HepG2 (cell line): ENCODE measurements around the gene TMED5. TPM values are rescaled to one million over a fixed set of nuclear protein-coding genes. Genes with fewer than 3 reads are reported as not detected.
A peak's percentile ranks its signal among the peaks of the same experiment; 100 is the strongest.

Source experiments
- DMTF1 ChIP-seq: sonication (generic); formaldehyde crosslinking; IDR thresholded peaks from 2 replicates; pipeline ENCODE4 v1.4.0; 2020; ENCODE audit warnings: mild to moderate bottlenecking, missing genetic modification reagents
- ETV5 ChIP-seq: IDR thresholded peaks from 2 replicates; pipeline ENCODE4 v1.6.1; 2018; ENCODE audit warnings: missing biosample characterization, missing genetic modification reagents, inconsistent platforms, borderline replicate concordance
- MAZ ChIP-seq, 2 experiments: sonication (generic) in 1 of 2; formaldehyde crosslinking in 1 of 2; IDR thresholded peaks; 2 replicates each; pipeline versions ENCODE4 v1.5.0 to v1.6.1; 2012 to 2020; ENCODE audit warnings: low read depth in 2 of 2, mild to moderate bottlenecking in 2 of 2, borderline replicate concordance in 1 of 2, improper control_type of control experiment in 1 of 2, low read length in 1 of 2, missing genetic modification reagents in 1 of 2, moderate library complexity in 1 of 2
- NCOR1 ChIP-seq: fragments of 200-600 bp; sonication (generic); IDR thresholded peaks from 2 replicates; pipeline ENCODE4 v1.7.0; 2017; ENCODE audit warnings: antibody characterized with exemption, low read length, borderline replicate concordance
- NFYB ChIP-seq: sonication (generic); formaldehyde crosslinking; IDR thresholded peaks from 2 replicates; pipeline ENCODE4 v1.4.0; 2020; ENCODE audit warnings: missing genetic modification reagents
- POLR2G ChIP-seq: fragments of 200-400 bp; formaldehyde crosslinking; IDR thresholded peaks from 2 replicates; pipeline ENCODE4 v1.6.1; 2018; ENCODE audit warnings: mild to moderate bottlenecking, low read depth, low read length, moderate library complexity
- SALL2 ChIP-seq: sonication (generic); formaldehyde crosslinking; IDR thresholded peaks from 2 replicates; pipeline ENCODE4 v1.8.1; 2023; ENCODE audit warnings: mild to moderate bottlenecking, missing genetic modification reagents, inconsistent platforms
- TP53 ChIP-seq: sonication (generic); formaldehyde crosslinking; conservative IDR thresholded peaks from 2 replicates; pipeline ENCODE4 v1.4.0; 2020; ENCODE audit warnings: missing genetic modification reagents
- ZBTB8A ChIP-seq: sonication (generic); formaldehyde crosslinking; IDR thresholded peaks from 2 replicates; pipeline ENCODE4 v1.4.0; 2020; ENCODE audit warnings: mild to moderate bottlenecking, low read depth, missing genetic modification reagents, borderline replicate concordance
- ZNF260 ChIP-seq: sonication (generic); formaldehyde crosslinking; IDR thresholded peaks from 2 replicates; pipeline ENCODE4 v1.4.0; 2020; ENCODE audit warnings: missing genetic modification reagents, low read depth, mild to moderate bottlenecking, borderline replicate concordance
- ZNF281 ChIP-seq: sonication (generic); formaldehyde crosslinking; IDR thresholded peaks from 2 replicates; pipeline ENCODE4 v1.4.0; 2020; ENCODE audit warnings: missing genetic modification reagents, borderline replicate concordance
- ZNF33B ChIP-seq: sonication (generic); formaldehyde crosslinking; IDR thresholded peaks from 2 replicates; pipeline ENCODE4 v1.5.1; 2020; ENCODE audit warnings: mild to moderate bottlenecking, missing genetic modification reagents
- ZNF343 ChIP-seq: sonication (generic); formaldehyde crosslinking; IDR thresholded peaks from 2 replicates; pipeline ENCODE4 v1.4.0; 2020; ENCODE audit warnings: mild to moderate bottlenecking, missing genetic modification reagents
- ZXDC ChIP-seq: sonication (generic); formaldehyde crosslinking; IDR thresholded peaks from 2 replicates; pipeline ENCODE4 v1.5.0; 2020; ENCODE audit warnings: mild to moderate bottlenecking, missing genetic modification reagents
- polyA plus RNA-seq, 8 experiments: library from polyadenylated mRNA; depleted of rRNA in 3 of 8; stranded (reverse) in 7 of 8; unstranded in 1 of 8; fragments of >200 nt; fragmentation: Illumina TruSeq in 4 of 8; extraction: Trizol in 4 of 8; gene quantifications; 2 replicates each; pipeline versions ENCODE4 v1.2.1 to v1.2.3, GENCODE V29; 2011 to 2016; ENCODE audit warnings: low read depth in 4 of 8, missing spikeins in 1 of 8, mixed read lengths in 1 of 8; ENCODE audit not compliant: insufficient read depth in 1 of 8
- total RNA-seq, 5 experiments: library from RNA; depleted of rRNA; stranded (reverse); fragments of >200 nt; fragmentation: Illumina TruSeq; extraction: Trizol; gene quantifications; 2 replicates each; pipeline ENCODE4 v1.2.3, GENCODE V29; 2016; ENCODE audit warnings: low read depth in 1 of 5
- TF ChIP-seq, protein P1 (sequence below): sonication (generic); formaldehyde crosslinking; IDR thresholded peaks from 2 replicates; pipeline ENCODE4 v1.9.0; 2021; ENCODE audit warnings: missing genetic modification reagents, borderline replicate concordance

Gene TMED5
- total and polyA plus RNA-seq, 2 of the 13 experiments (the other 11 are each of a cell fraction or from before 2014, with no cell fraction given), result 58.1 to 99.0 TPM

DNA sequence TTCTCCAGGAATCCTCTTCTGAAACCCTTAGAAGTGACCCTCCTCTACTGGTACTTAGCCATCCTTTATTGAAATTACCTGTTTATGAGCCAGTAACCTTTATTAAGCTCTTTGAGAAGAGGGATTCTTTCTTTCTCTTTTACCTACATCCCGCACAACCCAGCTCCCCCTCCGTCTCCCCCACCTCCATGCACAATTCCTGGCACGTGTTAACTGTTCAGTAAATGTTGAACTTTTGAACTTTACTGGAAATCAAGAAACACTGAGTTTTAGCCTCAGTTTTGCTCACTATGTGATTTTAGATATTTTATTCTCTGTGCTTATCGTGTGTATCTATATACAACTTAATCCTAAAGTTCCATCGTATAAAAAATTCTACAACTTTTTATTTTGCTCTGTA is 1.8 kb downstream of the TMED5 start (continued):
- TF ChIP-seq ZNF281, result no peak
- TF ChIP-seq ZNF33B (CRISPR knock-in tag), result no peak
- no peak for TF ChIP-seq DMTF1 (CRISPR knock-in tag)
- TF ChIP-seq POLR2G, result no peak
- TF ChIP-seq, protein P1, sequence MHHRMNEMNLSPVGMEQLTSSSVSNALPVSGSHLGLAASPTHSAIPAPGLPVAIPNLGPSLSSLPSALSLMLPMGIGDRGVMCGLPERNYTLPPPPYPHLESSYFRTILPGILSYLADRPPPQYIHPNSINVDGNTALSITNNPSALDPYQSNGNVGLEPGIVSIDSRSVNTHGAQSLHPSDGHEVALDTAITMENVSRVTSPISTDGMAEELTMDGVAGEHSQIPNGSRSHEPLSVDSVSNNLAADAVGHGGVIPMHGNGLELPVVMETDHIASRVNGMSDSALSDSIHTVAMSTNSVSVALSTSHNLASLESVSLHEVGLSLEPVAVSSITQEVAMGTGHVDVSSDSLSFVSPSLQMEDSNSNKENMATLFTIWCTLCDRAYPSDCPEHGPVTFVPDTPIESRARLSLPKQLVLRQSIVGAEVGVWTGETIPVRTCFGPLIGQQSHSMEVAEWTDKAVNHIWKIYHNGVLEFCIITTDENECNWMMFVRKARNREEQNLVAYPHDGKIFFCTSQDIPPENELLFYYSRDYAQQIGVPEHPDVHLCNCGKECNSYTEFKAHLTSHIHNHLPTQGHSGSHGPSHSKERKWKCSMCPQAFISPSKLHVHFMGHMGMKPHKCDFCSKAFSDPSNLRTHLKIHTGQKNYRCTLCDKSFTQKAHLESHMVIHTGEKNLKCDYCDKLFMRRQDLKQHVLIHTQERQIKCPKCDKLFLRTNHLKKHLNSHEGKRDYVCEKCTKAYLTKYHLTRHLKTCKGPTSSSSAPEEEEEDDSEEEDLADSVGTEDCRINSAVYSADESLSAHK (CRISPR knock-in tag), result no peak
- no peak for TF ChIP-seq NFYB
- TF ChIP-seq ZBTB8A (CRISPR knock-in tag), result no peak
- no peak for TF ChIP-seq ZXDC (CRISPR knock-in tag)
- TF ChIP-seq NCOR1, result peak; percentile 56; the same call in 1 of the 2 replicates
- peak; percentile 74; the same call in 1 of the 2 replicates for TF ChIP-seq MAZ (IDR thresholded peaks at IDR 0.05; ENCODE audit: borderline replicate concordance, low read depth, low read length)
- TF ChIP-seq MAZ (CRISPR knock-in tag; IDR thresholded peaks at IDR 0.05; ENCODE audit: low read depth), result no peak
- no peak for TF ChIP-seq SALL2
- no peak for TF ChIP-seq ZNF260
- TF ChIP-seq ETV5 (CRISPR knock-in tag), result no peak
- TF ChIP-seq TP53, result no peak
- no peak for TF ChIP-seq ZNF343 (CRISPR knock-in tag)
